DMS53 (cell line): Measurements from ENCODE around the gene OMP.

Experiments
- DNase-seq: peaks from one replicate; lab custom pipeline; 2025; lab: John Stamatoyannopoulos, UW

OMP gene

GRCh38 chr11:77140231-77140851 is 37.7 kb downstream of the OMP start:
- DNase-seq = peak; percentile 79

- DNase-seq = peak; percentile 100
These were observed 38.4 kb downstream of the OMP start for GRCh38 chr11:77141034-77141433.

GRCh38 chr11:77141475-77141874 is 38.8 kb downstream of the OMP start:
- peak; percentile 54 for DNase-seq

GRCh38 chr11:77142091-77142975 is 39.7 kb downstream of the OMP start:
- no peak for DNase-seq

GRCh38 chr11:77143405-77144020 is 40.9 kb downstream of the OMP start:
- no peak for DNase-seq

GRCh38 chr11:77144196-77144856 is 41.7 kb downstream of the OMP start:
- no peak for DNase-seq

GRCh38 chr11:77144857-77145428 is 42.3 kb downstream of the OMP start:
- DNase-seq = peak; percentile 43

GRCh38 chr11:77146261-77147035 is 43.8 kb downstream of the OMP start:
- no peak for DNase-seq

- no peak for DNase-seq
These were observed 44.3 kb downstream of the OMP start for GRCh38 chr11:77147036-77147315.

- peak; percentile 42 for DNase-seq
These were observed 45.2 kb downstream of the OMP start for GRCh38 chr11:77147668-77148321.

- no peak for DNase-seq
These were observed 46.5 kb downstream of the OMP start for GRCh38 chr11:77148963-77149715.

- no peak for DNase-seq
These were observed 47.2 kb downstream of the OMP start for GRCh38 chr11:77149716-77150392.

GRCh38 chr11:77150836-77151235 is 48.2 kb downstream of the OMP start:
- DNase-seq = no peak

- no peak for DNase-seq
These were observed 49.3 kb downstream of the OMP start for GRCh38 chr11:77151804-77152509.

GRCh38 chr11:77152846-77153245 is 50.2 kb downstream of the OMP start:
- DNase-seq = no peak
